AG04449 (cell line): ENCODE measurements around the gene SAMD15.

Source experiments
- CTCF ChIA-PET: fragments of 350-600 bp; formaldehyde crosslinking; extraction: SDS; loops from one replicate; lab custom pipeline; 2021; ENCODE audit warnings: antibody characterized with exemption; lab: Yijun Ruan, JAX
- POLR2A ChIA-PET: fragments of 400-600, 350-600 bp; formaldehyde crosslinking; extraction: SDS; loops from one replicate; lab custom pipeline; 2020; ENCODE audit warnings: antibody characterized with exemption, inconsistent platforms; lab: Yijun Ruan, JAX
- DNase-seq: peaks from one replicate; pipeline ENCODE4 v3.0.0-alpha.2; 2010; ENCODE audit warnings: low read depth, low spot score
- H3K4me3 ChIP-seq: 2 replicates; pipeline ENCODE4 v1.5.1; 2011; ENCODE audit warnings: low read depth, mild to moderate bottlenecking, control low read depth, low read length
- TF ChIP-seq, protein P1 (sequence below): IDR thresholded peaks from one replicate; pipeline ENCODE4 v1.5.1; 2011; ENCODE audit warnings: mild to moderate bottlenecking, moderate library complexity, low read length, control low read depth, inconsistent platforms; ENCODE audit not compliant: insufficient read depth; ENCODE audit errors: missing control alignments

SAMD15 gene

DNA sequence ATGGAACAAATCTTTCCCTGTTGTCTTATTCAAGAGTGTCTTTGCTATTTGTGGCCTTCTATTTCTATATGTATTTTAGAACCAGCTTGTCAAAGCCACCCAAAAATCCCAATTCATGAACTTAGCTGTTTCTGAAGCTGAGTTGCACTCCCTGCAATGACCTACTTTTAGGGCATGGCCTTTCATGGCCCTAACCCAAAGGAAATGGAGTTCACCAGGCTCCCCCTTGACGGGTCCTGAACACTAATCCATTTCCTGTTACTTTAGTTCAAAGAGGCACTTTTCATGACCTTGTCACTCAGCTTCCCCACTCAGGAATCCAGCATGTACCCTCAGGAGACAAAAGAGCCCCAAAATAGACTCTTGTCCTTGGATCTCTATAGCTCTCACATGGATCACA is 7.9 kb upstream of the SAMD15 start:
- ChIA-PET CTCF (interaction anchor here (0.9 kb wide), 1 partner anchor 31 kb away, joined by 3 read pairs; no protein-coding TSS in a partner anchor), POLR2A (no interaction called here)
- DNase-seq, result no peak
- H3K4me3 ChIP-seq, result no peak overlapping the region
- TF ChIP-seq, protein P1, sequence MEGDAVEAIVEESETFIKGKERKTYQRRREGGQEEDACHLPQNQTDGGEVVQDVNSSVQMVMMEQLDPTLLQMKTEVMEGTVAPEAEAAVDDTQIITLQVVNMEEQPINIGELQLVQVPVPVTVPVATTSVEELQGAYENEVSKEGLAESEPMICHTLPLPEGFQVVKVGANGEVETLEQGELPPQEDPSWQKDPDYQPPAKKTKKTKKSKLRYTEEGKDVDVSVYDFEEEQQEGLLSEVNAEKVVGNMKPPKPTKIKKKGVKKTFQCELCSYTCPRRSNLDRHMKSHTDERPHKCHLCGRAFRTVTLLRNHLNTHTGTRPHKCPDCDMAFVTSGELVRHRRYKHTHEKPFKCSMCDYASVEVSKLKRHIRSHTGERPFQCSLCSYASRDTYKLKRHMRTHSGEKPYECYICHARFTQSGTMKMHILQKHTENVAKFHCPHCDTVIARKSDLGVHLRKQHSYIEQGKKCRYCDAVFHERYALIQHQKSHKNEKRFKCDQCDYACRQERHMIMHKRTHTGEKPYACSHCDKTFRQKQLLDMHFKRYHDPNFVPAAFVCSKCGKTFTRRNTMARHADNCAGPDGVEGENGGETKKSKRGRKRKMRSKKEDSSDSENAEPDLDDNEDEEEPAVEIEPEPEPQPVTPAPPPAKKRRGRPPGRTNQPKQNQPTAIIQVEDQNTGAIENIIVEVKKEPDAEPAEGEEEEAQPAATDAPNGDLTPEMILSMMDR, result no peak

GRCh38 chr14:77372304-77372841 is 4.8 kb upstream of the SAMD15 start:
- H3K4me3 ChIP-seq, result no peak overlapping the region
- TF ChIP-seq, protein P1, result no peak
- CTCF ChIA-PET, result no interaction called here
- no peak for DNase-seq
- POLR2A ChIA-PET, result no interaction called here

DNA sequence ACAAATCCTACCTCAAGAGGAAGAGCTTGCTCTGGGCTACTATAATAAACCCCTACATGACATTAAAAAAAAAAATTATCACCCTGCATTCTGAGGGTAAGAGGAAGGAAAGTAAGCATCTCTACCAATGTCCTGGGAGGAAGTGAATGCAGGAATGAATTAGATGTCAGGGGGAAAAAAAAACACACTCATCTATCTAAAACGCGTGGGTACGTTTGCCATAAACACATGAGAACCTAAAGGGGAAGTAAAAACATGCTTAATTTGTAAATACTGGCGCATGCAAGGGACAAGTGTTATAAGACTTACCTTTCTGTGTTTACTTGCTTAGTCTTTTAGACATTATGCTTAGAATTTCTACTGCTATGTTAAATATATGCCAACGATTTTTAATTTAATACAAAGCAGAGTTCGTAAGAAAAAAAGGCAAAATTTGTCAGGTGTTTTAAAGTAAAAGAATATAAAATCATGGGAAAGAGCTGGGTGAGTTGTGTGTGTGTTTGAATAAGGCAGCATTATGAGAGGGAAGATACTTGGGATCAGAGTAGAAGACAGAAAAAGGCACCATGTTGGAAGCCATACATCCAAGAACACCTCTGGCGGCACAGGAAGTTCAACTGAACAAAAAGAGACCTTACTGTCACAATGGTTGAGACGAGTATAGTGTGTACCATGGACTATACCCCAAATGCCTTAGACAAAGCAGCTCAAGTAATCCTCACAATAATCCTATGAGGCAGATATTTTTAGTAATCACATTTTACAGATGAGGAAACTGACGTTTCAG is 1.8 kb upstream of the SAMD15 start:
- H3K4me3 ChIP-seq, result peak overlapping the region; percentile 92
- TF ChIP-seq, protein P1, result no peak
- no peak for DNase-seq
- ChIA-PET POLR2A (no interaction called here), CTCF (no interaction called here)

- no peak for DNase-seq
- ChIA-PET CTCF (interaction anchor here (0.9 to 1.6 kb wide), 6 partner anchors 11 to 83 kb away, joined by 3 to 4 read pairs (median 3); no protein-coding TSS in a partner anchor), POLR2A (no interaction called here)
- TF ChIP-seq, protein P1, result no peak
- H3K4me3 ChIP-seq, result peak overlapping the region; percentile 92
These were observed 1.0 kb upstream of the SAMD15 start for GRCh38 chr14:77375973-77376770.

GRCh38 chr14:77377502-77377844 is 294 bp downstream of the SAMD15 start:
- DNase-seq, result no peak
- POLR2A ChIA-PET, result interaction anchor here (0.6 to 1.0 kb wide), 3 partner anchors 8 to 57 kb away, joined by 4 to 6 read pairs (median 5); partner anchors contain the start of genes GSTZ1 and POMT2
- TF ChIP-seq, protein P1, result no peak
- CTCF ChIA-PET, result interaction anchor here (0.9 to 1.6 kb wide), 6 partner anchors 10 to 76 kb away, joined by 3 to 5 read pairs (median 3); no protein-coding TSS in a partner anchor
- peak overlapping the region; percentile 92 for H3K4me3 ChIP-seq

- no peak overlapping the region for H3K4me3 ChIP-seq
- TF ChIP-seq, protein P1, result no peak
- ChIA-PET POLR2A (no interaction called here), CTCF (no interaction called here)
- DNase-seq, result no peak
These were observed 1.5 kb downstream of the SAMD15 start for GRCh38 chr14:77378701-77379100.
